ENCODE data around the gene ACAD10.

- no peak for TF ChIP-seq CTCF (IDR thresholded peaks at IDR 0.05; ENCODE audit: insufficient read depth, low read depth, low read length)
- TF ChIP-seq EZH2 (IDR thresholded peaks at IDR 0.05; ENCODE audit: insufficient read depth, low read length) = no peak
Measured at GRCh38 chr12:111803038-111803626, 117.3 kb downstream of the ACAD10 start.
